ENCODE measurements around the gene ACOT8. TPM values are rescaled to one million over a fixed set of nuclear protein-coding genes. Genes with fewer than 3 reads are reported as not detected.
A peak's percentile ranks its signal among the peaks of the same experiment; 100 is the strongest.

The ACOT8 gene
- total RNA-seq, 1 donor from 2014 or later, result 32.1 TPM

GRCh38 chr20:45816951-45817350 is 40.2 kb downstream of the ACOT8 start:
- no peak overlapping the region for H3K27ac ChIP-seq (replicated peaks)

GRCh38 chr20:45814314-45814713 is 42.9 kb downstream of the ACOT8 start:
- TF ChIP-seq, protein P1, sequence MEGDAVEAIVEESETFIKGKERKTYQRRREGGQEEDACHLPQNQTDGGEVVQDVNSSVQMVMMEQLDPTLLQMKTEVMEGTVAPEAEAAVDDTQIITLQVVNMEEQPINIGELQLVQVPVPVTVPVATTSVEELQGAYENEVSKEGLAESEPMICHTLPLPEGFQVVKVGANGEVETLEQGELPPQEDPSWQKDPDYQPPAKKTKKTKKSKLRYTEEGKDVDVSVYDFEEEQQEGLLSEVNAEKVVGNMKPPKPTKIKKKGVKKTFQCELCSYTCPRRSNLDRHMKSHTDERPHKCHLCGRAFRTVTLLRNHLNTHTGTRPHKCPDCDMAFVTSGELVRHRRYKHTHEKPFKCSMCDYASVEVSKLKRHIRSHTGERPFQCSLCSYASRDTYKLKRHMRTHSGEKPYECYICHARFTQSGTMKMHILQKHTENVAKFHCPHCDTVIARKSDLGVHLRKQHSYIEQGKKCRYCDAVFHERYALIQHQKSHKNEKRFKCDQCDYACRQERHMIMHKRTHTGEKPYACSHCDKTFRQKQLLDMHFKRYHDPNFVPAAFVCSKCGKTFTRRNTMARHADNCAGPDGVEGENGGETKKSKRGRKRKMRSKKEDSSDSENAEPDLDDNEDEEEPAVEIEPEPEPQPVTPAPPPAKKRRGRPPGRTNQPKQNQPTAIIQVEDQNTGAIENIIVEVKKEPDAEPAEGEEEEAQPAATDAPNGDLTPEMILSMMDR (IDR thresholded peaks at IDR 0.05; ENCODE audit: borderline replicate concordance), result no peak
- peaks cover 15% of the 10 kb centered on the region for H3K4me1 ChIP-seq
- peaks cover 21% of the 10 kb centered on the region for H3K36me3 ChIP-seq
- H3K4me3 ChIP-seq, result no peak overlapping the region
- intact Hi-C loops (cut with micrococcal nuclease), result no loop called here
- H3K27me3 ChIP-seq (ENCODE audit: low read depth), result no peaks in the 10 kb centered on the region
- no peak overlapping the region for H3K27ac ChIP-seq (replicated peaks)
- no peak for DNase-seq
- no peaks in the 10 kb centered on the region for H3K9me3 ChIP-seq (replicated peaks)

More at GRCh38 chr20:45816951-45817350, 40.2 kb downstream of the ACOT8 start:
- TF ChIP-seq, protein P1 (IDR thresholded peaks at IDR 0.05; ENCODE audit: borderline replicate concordance), result no peak
- no peaks in the 10 kb centered on the region for H3K9me3 ChIP-seq (replicated peaks)
- intact Hi-C loops (cut with micrococcal nuclease), result no loop called here
- no peak overlapping the region for H3K4me3 ChIP-seq
- H3K27me3 ChIP-seq (ENCODE audit: low read depth), result peaks cover 18% of the 10 kb centered on the region
- H3K4me1 ChIP-seq, result peaks cover 9% of the 10 kb centered on the region
- DNase-seq, result no peak
- H3K36me3 ChIP-seq, result no peaks in the 10 kb centered on the region

DNA sequence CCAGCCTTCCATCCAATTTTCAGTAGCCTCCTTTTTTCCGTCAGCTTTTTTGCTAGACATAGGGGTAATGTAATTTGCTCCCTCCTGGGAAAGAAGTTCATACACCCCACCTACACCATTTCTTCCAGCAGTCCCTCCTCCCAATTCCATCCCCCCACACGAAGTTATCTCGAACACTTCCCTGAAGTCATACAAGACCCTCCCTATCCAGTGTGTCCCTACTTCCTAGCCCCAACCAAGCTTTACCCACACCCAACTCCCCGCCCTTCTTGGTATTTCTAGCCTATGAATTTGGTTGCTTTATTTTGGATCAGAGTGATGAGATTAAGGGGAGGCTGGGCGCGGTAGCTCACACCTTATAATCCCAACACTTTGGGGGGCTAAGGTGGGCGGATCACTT is 43.7 kb downstream of the ACOT8 start:
- no peak for DNase-seq
- no peaks in the 10 kb centered on the region for H3K9me3 ChIP-seq (replicated peaks)
- TF ChIP-seq, protein P1 (IDR thresholded peaks at IDR 0.05; ENCODE audit: borderline replicate concordance), result no peak
- peaks cover 15% of the 10 kb centered on the region for H3K4me1 ChIP-seq
- H3K27me3 ChIP-seq (ENCODE audit: low read depth), result no peaks in the 10 kb centered on the region
- H3K27ac ChIP-seq (replicated peaks), result no peak overlapping the region
- peaks cover 30% of the 10 kb centered on the region for H3K36me3 ChIP-seq
- intact Hi-C loops (cut with micrococcal nuclease), result no loop called here
- H3K4me3 ChIP-seq, result no peak overlapping the region

- intact Hi-C loops (cut with micrococcal nuclease), result no loop called here
- TF ChIP-seq, protein P1 (IDR thresholded peaks at IDR 0.05; ENCODE audit: borderline replicate concordance), result no peak
Observed at GRCh38 chr20:45813006-45813340, 44.2 kb downstream of the ACOT8 start.

DNA sequence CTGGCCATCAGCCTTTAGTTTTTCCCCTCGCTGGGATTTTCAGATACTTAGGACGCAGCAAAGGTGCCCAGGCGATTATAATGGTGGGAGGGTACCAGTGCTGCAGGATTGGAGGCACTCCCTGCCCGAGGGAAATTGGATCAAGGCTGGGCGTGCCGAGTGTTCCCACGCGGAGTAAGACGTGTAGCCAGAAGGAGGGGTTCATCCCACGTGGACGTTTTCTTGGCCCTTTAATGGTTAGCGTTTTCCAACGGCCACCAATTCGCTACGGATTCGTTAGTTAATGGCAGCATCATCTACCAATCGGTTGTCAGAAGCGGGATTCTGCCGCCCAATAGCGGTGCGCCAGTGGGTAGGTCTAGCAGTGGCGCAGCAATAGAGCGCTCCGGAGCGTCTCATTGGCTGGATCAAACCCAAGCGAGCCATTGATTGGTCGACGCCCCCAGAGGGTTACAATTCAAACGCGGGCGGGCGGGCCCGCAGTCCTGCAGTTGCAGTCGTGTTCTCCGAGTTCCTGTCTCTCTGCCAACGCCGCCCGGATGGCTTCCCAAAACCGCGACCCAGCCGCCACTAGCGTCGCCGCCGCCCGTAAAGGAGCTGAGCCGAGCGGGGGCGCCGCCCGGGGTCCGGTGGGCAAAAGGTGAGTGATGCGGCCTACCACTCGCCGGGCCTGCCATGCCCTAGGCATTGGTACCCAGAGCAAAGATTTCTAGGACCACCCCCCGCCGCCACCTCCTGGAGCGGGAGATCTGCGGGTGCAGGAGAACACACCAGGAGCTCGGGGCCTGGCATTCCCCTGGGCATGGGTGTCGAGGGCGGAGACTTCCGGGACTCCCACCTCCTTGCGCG is 44.8 kb downstream of the ACOT8 start, which contains the start of gene UBE2C:
TSS of gene UBE2C (plus strand) at position 488 of the 849 bp plus-strand sequence. CDS start at position 540, 52 bp downstream.
- H3K4me1 ChIP-seq, result peaks cover 15% of the 10 kb centered on the region
- peak; percentile 96 for DNase-seq
- peak within 1 kb of the TSS; percentile 71 for H3K4me3 ChIP-seq
- no peaks in the 10 kb centered on the region for H3K9me3 ChIP-seq (replicated peaks)
- H3K27me3 ChIP-seq (ENCODE audit: low read depth), result no peaks in the 10 kb centered on the region
- TF ChIP-seq, protein P1 (IDR thresholded peaks at IDR 0.05; ENCODE audit: borderline replicate concordance), result no peak
- H3K36me3 ChIP-seq, result peaks cover 41% of the 10 kb centered on the region
- intact Hi-C loops (cut with micrococcal nuclease), result no loop called here
- peak within 1 kb of the TSS; percentile 61 for H3K27ac ChIP-seq (replicated peaks)

More at GRCh38 chr20:45813006-45813340, 44.2 kb downstream of the ACOT8 start:
- no peak for DNase-seq
- Histone ChIP-seq H3K27ac (replicated peaks) (no peak overlapping the region), H3K4me1 (peaks cover 15% of the 10 kb centered on the region), H3K9me3 (replicated peaks) (no peaks in the 10 kb centered on the region), H3K4me3 (peak overlapping the region; percentile 71), H3K27me3 (ENCODE audit: low read depth) (no peaks in the 10 kb centered on the region), H3K36me3 (peaks cover 35% of the 10 kb centered on the region)
